Lung (tissue), 12 donors: Measurements from ENCODE around the gene C5. TPM values are rescaled to one million over a fixed set of nuclear protein-coding genes. Genes with fewer than 3 reads are reported as not detected.
"Not testable (repeated sequence)": the region's sequence is repeated elsewhere in the genome, so short reads cannot be mapped to it uniquely, and the experiment has no call there.

Experiments used
- ATAC-seq: fragments of 200-7000 bp; cut with Tn5 transposase; one replicate; pipeline ENCODE4 v1.9.1; 2020; ENCODE audit warnings: moderate number of reproducible peaks; ENCODE audit not compliant: insufficient read depth, low FRiP score
- DNase-seq, 3 donors: peaks; one replicate each; pipeline ENCODE4 v3.0.0-alpha.2; 2013 to 2017
- H3K27ac ChIP-seq, 2 donors: one replicate each; pipeline ENCODE4 v1.5.1; 2013; ENCODE audit warnings: mild to moderate bottlenecking in 2 of 2, moderate library complexity in 2 of 2, control low read depth in 1 of 2, inconsistent platforms in 1 of 2, low read depth in 1 of 2, low read length in 1 of 2
- H3K27me3 ChIP-seq, 3 donors: one replicate each; pipeline ENCODE4 v1.5.1; 2013; ENCODE audit warnings: low read length in 2 of 3; ENCODE audit not compliant: control insufficient read depth in 3 of 3, insufficient read depth in 3 of 3
- H3K36me3 ChIP-seq, 4 donors: one replicate each; pipeline ENCODE4 v1.5.1; 2013; ENCODE audit warnings: low read length in 4 of 4, mild to moderate bottlenecking in 1 of 4, moderate library complexity in 1 of 4; ENCODE audit not compliant: control insufficient read depth in 4 of 4, insufficient read depth in 4 of 4
- H3K4me1 ChIP-seq, 5 donors: one replicate each; pipeline ENCODE4 v1.5.1; 2013; ENCODE audit warnings: low read length in 5 of 5, mild to moderate bottlenecking in 2 of 5, moderate library complexity in 1 of 5; ENCODE audit not compliant: control insufficient read depth in 5 of 5, insufficient read depth in 5 of 5
- H3K4me3 ChIP-seq: one replicate; pipeline ENCODE4 v1.5.1; 2013; ENCODE audit warnings: mild to moderate bottlenecking, control low read depth, moderate library complexity
- H3K9ac ChIP-seq, 2 donors: one replicate each; pipeline ENCODE4 v1.5.1; 2013; ENCODE audit warnings: low read length in 2 of 2, control low read depth in 1 of 2; ENCODE audit not compliant: insufficient read depth in 1 of 2
- H3K9me3 ChIP-seq, 4 donors: one replicate each; pipeline ENCODE4 v1.5.1; 2013; ENCODE audit warnings: low read length in 3 of 4, mild to moderate bottlenecking in 1 of 4, moderate library complexity in 1 of 4; ENCODE audit not compliant: control insufficient read depth in 4 of 4, insufficient read depth in 3 of 4
- CTCF ChIP-seq: IDR thresholded peaks from 2 replicates; pipeline ENCODE4 v1.5.1; 2012; ENCODE audit warnings: mild to moderate bottlenecking; ENCODE audit errors: control extremely low read depth, extremely low read depth
- WGBS, 2 donors: extraction: QIAGEN DNeasy Blood & Tissue Kit; methylation state at CpG; one replicate each; pipeline ENCODE4 v1.1.7; 2013; 5-methylcytosine and 5-hydroxymethylcytosine counted together
- polyA plus RNA-seq, 2 donors: library from polyadenylated mRNA; stranded (reverse); fragments of 200-250 nt; gene quantifications; one replicate each; pipeline ENCODE4 v1.2.1, GENCODE V29; 2013
- total RNA-seq, 2 donors: library from RNA; depleted of rRNA in 1 of 2; stranded (reverse); fragments of >200 nt in 1 of 2; gene quantifications; one replicate each; pipeline ENCODE4 v1.2.1, GENCODE V29; 2014 to 2021
- donor health status: control.
- donor health status: control.
- donor health status: Bipolar disorder and iron deficiency.
- donor health status: healthy.
- donor health status: DM: yes; HTN: yes; CAD: no.

Gene C5
- total and polyA plus RNA-seq, 4 donors, result 9.5 to 53.2 (median 13.1) TPM

GRCh38 chr9:121038362-121038761 lies 11.7 kb downstream of the C5 start:
- Histone ChIP-seq H3K4me1 (no peaks in the 10 kb centered on the region), H3K9ac (no peak overlapping the region), H3K27ac (no peak overlapping the region), H3K9me3 (no peaks in the 10 kb centered on the region), H3K36me3 (peaks cover 0 to 4% (median 0%) of the 10 kb centered on the region in 4 donors), H3K27me3 (no peaks in the 10 kb centered on the region), H3K4me3 (no peak overlapping the region)
- no peak for ATAC-seq
- no peak for DNase-seq
- no peak for TF ChIP-seq CTCF
- 90% methylated on average over 2 of the region's 2 CpGs for WGBS, 2 donors

- H3K4me1 ChIP-seq, ATAC-seq, H3K27me3 ChIP-seq, H3K9ac ChIP-seq, H3K4me3 ChIP-seq, H3K9me3 ChIP-seq, H3K36me3 ChIP-seq, DNase-seq, H3K27ac ChIP-seq: not testable (repeated sequence)
Measured at GRCh38 chr9:121035717-121036116, 14.4 kb downstream of the C5 start.

- Histone ChIP-seq H3K4me3 (no peak overlapping the region), H3K4me1 (no peaks in the 10 kb centered on the region), H3K36me3 (peaks cover 0 to 4% (median 1%) of the 10 kb centered on the region in 4 donors), H3K9ac (no peak overlapping the region), H3K27me3 (no peaks in the 10 kb centered on the region), H3K27ac (no peak overlapping the region), H3K9me3 (no peaks in the 10 kb centered on the region)
- DNase-seq (no peak), ATAC-seq (no peak)
- no peak for TF ChIP-seq CTCF
- 73 to 85% methylated on average over 2 of the region's 2 CpGs for WGBS, 2 donors
Measured at GRCh38 chr9:121034529-121034928, 15.5 kb downstream of the C5 start.

GRCh38 chr9:121029469-121029868 lies 20.6 kb downstream of the C5 start:
- TF ChIP-seq CTCF, result no peak
- H3K9me3 ChIP-seq, result no peaks in the 10 kb centered on the region
- no peaks in the 10 kb centered on the region for H3K27me3 ChIP-seq
- H3K27ac ChIP-seq, result no peak overlapping the region
- DNase-seq (no peak), ATAC-seq (no peak)
- no peaks in the 10 kb centered on the region for H3K4me1 ChIP-seq
- H3K36me3 ChIP-seq, result peaks cover 0 to 4% (median under 1%) of the 10 kb centered on the region in 4 donors
- no peak overlapping the region for H3K4me3 ChIP-seq
- H3K9ac ChIP-seq, result no peak overlapping the region
- WGBS, 2 donors, result 68% methylated on average over 1 of the region's 1 CpG

- H3K4me1 ChIP-seq, H3K36me3 ChIP-seq, H3K27ac ChIP-seq, H3K9ac ChIP-seq, ATAC-seq, H3K9me3 ChIP-seq, H3K4me3 ChIP-seq, DNase-seq, H3K27me3 ChIP-seq: not testable (repeated sequence)
- 75 to 88% methylated on average over 4 of the region's 4 CpGs for WGBS, 2 donors
Measured at GRCh38 chr9:121028285-121028684, 21.8 kb downstream of the C5 start.
